Spleen (tissue), 7 donors: ENCODE measurements around the gene PDE6H.

Source experiments
- POLR2A ChIP-seq, 3 donors: fragments of 450-650 bp; IDR thresholded peaks; one replicate each; pipeline ENCODE4 v1.5.1; 2017; ENCODE audit warnings: antibody characterized with exemption in 3 of 3, mild to moderate bottlenecking in 1 of 3
- POLR2AphosphoS5 ChIP-seq, 3 donors: sonication (generic); formaldehyde crosslinking; IDR thresholded peaks; one replicate each; pipeline ENCODE4 v1.5.1; 2017; ENCODE audit warnings: antibody characterized with exemption in 3 of 3
- TF ChIP-seq, protein P1 (sequence below), 11 experiments: fragments of 200-600 bp in 7 of 11; fragments of 450-650 bp in 4 of 11; sonication (generic) in 4 of 11; IDR thresholded peaks in 8 of 11; conservative IDR thresholded peaks in 3 of 11; 1 replicate in 7 of 11; 2 replicates in 4 of 11; pipeline versions ENCODE4 v1.4.0 to v1.8.0; 2016 to 2021; ENCODE audit warnings: antibody characterized with exemption in 11 of 11, inconsistent platforms in 4 of 11, mild to moderate bottlenecking in 1 of 11
- donor health status: DM: no; HTN: no; CAD: no; lungs with moderate emphysema.
- donor health status: DM: no; HTN: no; CAD: no.
- donor health status: DM: no; HTN: no; CAD: no.

DNA sequence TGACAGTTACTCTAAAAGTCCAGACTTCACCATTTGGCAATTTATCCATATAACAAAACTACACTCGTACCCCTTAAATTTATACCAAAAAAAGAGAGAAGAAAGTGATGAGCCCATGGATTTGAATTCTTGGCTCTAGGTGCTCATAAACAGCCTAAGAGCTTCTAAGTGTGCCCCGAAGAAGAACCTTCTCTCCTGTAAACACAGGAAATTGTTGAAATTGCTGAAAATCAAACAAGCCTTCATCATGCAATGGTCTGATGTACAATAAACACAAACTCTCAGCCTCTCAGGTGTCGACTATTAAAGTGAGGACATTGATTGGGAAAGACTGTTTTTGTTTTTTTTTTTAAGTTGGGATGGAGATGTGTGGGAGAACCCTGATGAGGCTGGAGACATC lies 21.8 kb downstream of the PDE6H start:
- TF ChIP-seq, protein P1, sequence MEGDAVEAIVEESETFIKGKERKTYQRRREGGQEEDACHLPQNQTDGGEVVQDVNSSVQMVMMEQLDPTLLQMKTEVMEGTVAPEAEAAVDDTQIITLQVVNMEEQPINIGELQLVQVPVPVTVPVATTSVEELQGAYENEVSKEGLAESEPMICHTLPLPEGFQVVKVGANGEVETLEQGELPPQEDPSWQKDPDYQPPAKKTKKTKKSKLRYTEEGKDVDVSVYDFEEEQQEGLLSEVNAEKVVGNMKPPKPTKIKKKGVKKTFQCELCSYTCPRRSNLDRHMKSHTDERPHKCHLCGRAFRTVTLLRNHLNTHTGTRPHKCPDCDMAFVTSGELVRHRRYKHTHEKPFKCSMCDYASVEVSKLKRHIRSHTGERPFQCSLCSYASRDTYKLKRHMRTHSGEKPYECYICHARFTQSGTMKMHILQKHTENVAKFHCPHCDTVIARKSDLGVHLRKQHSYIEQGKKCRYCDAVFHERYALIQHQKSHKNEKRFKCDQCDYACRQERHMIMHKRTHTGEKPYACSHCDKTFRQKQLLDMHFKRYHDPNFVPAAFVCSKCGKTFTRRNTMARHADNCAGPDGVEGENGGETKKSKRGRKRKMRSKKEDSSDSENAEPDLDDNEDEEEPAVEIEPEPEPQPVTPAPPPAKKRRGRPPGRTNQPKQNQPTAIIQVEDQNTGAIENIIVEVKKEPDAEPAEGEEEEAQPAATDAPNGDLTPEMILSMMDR (IDR thresholded peaks at IDR 0.05 in 8 of 11, conservative IDR thresholded peaks at IDR 0.05 in 3 of 11): no peak
- no peak for TF ChIP-seq POLR2A (IDR thresholded peaks at IDR 0.05)
- TF ChIP-seq POLR2AphosphoS5 (IDR thresholded peaks at IDR 0.05): no peak
